Spleen (tissue), 7 donors: ENCODE results near the gene LDLRAD4.

ENCODE experiments used
- CTCF ChIP-seq, 11 experiments: fragments of 200-600 bp in 7 of 11; fragments of 450-650 bp in 4 of 11; sonication (generic) in 4 of 11; IDR thresholded peaks in 8 of 11; conservative IDR thresholded peaks in 3 of 11; 1 replicate in 7 of 11; 2 replicates in 4 of 11; pipeline versions ENCODE4 v1.4.0 to v1.8.0; 2016 to 2021; ENCODE audit warnings: antibody characterized with exemption in 11 of 11, inconsistent platforms in 4 of 11, mild to moderate bottlenecking in 1 of 11
- POLR2A ChIP-seq, 3 donors: fragments of 450-650 bp; IDR thresholded peaks; one replicate each; pipeline ENCODE4 v1.5.1; 2017; ENCODE audit warnings: antibody characterized with exemption in 3 of 3, mild to moderate bottlenecking in 1 of 3
- POLR2AphosphoS5 ChIP-seq, 3 donors: sonication (generic); formaldehyde crosslinking; IDR thresholded peaks; one replicate each; pipeline ENCODE4 v1.5.1; 2017; ENCODE audit warnings: antibody characterized with exemption in 3 of 3
- donor health status: DM: no; HTN: no; CAD: no; lungs with moderate emphysema.
- donor health status: DM: no; HTN: no; CAD: no.
- donor health status: DM: no; HTN: no; CAD: no.

- TF ChIP-seq CTCF (IDR thresholded peaks at IDR 0.05 in 8 of 11, conservative IDR thresholded peaks at IDR 0.05 in 3 of 11) = no peak
- TF ChIP-seq POLR2AphosphoS5 (IDR thresholded peaks at IDR 0.05) = no peak
- no peak for TF ChIP-seq POLR2A (IDR thresholded peaks at IDR 0.05)
These were observed 196.0 kb downstream of the LDLRAD4 start for GRCh38 chr18:13414521-13414920.
